ENCODE results near the gene GADD45GIP1. TPM values are rescaled to one million over a fixed set of nuclear protein-coding genes. Genes with fewer than 3 reads are reported as not detected.

Gene GADD45GIP1
- polyA plus RNA-seq, 2 of the 4 experiments (the other 2 are of a cell fraction): 26.4 to 31.1 TPM

GRCh38 chr19:13001502-13002165 is 44.6 kb upstream of the GADD45GIP1 start:
- ATAC-seq: no peak
- no peak for DNase-seq (ENCODE audit: low read depth in 1 of 2, low spot score in 1 of 2)
- no peak overlapping the region for H3K27ac ChIP-seq
- no peaks in the 10 kb centered on the region for H3K4me1 ChIP-seq
- WGBS (ENCODE audit: missing lambda C conversion rate): 89% methylated on average over 21 of the region's 41 CpGs
- no peak overlapping the region for H3K4me3 ChIP-seq
- no peak for FAIRE-seq
- no peak overlapping the region for H3K4me2 ChIP-seq
- ChIA-PET CTCF (interaction anchor here (0.7 to 1.4 kb wide), 6 partner anchors 9 to 92 kb away, joined by 3 to 5 read pairs (median 4); no protein-coding TSS in a partner anchor), POLR2A (no interaction called here)
- H3K9me3 ChIP-seq: no peaks in the 10 kb centered on the region
- no peak for TF ChIP-seq FOSL2 (IDR thresholded peaks at IDR 0.05)
- no peak for TF ChIP-seq FOSL2 (CRISPR knock-in tag; IDR thresholded peaks at IDR 0.05)
- no peak for TF ChIP-seq EHMT2 (IDR thresholded peaks at IDR 0.05; ENCODE audit: low read depth)

GRCh38 chr19:13001166-13001501 is 44.1 kb upstream of the GADD45GIP1 start:
- 91% methylated on average over 19 of the region's 19 CpGs for WGBS (ENCODE audit: missing lambda C conversion rate)
- no peaks in the 10 kb centered on the region for H3K9me3 ChIP-seq
- ATAC-seq (no peak), DNase-seq (ENCODE audit: low read depth in 1 of 2, low spot score in 1 of 2) (no peak), FAIRE-seq (no peak)
- CTCF ChIA-PET: interaction anchor here (1.2 to 2.2 kb wide), 3 partner anchors 17 to 93 kb away, joined by 3 to 11 read pairs (median 8); no protein-coding TSS in a partner anchor
- no peak for TF ChIP-seq ATOH8 (CRISPR knock-in tag; IDR thresholded peaks at IDR 0.05; ENCODE audit: low read depth)
- TF ChIP-seq FOSB (CRISPR knock-in tag; IDR thresholded peaks at IDR 0.05): no peak
- no peak for TF ChIP-seq GATA3 (IDR thresholded peaks at IDR 0.05; ENCODE audit: borderline replicate concordance)
- TF ChIP-seq ZSCAN20 (CRISPR knock-in tag; IDR thresholded peaks at IDR 0.05): no peak
- TF ChIP-seq ESRRA (IDR thresholded peaks at IDR 0.05; ENCODE audit: borderline replicate concordance, low read length): no peak
- no peak for TF ChIP-seq HMGXB4 (CRISPR knock-in tag; IDR thresholded peaks at IDR 0.05; ENCODE audit: borderline replicate concordance)
- TF ChIP-seq POLR2A (IDR thresholded peaks at IDR 0.05; ENCODE audit: low read length): no peak
- TF ChIP-seq MAZ (IDR thresholded peaks at IDR 0.05; ENCODE audit: borderline replicate concordance, low read depth, low read length): no peak
- TF ChIP-seq ZNF302 (CRISPR knock-in tag; IDR thresholded peaks at IDR 0.05): no peak
- TF ChIP-seq TFCP2L1 (CRISPR knock-in tag; IDR thresholded peaks at IDR 0.05): no peak
- TF ChIP-seq SREBF2 (IDR thresholded peaks at IDR 0.05): no peak
- no peak for TF ChIP-seq RAD21 (conservative IDR thresholded peaks at IDR 0.05 in 1 of 2, IDR thresholded peaks at IDR 0.05 in 1 of 2)
- TF ChIP-seq HEYL (CRISPR knock-in tag; IDR thresholded peaks at IDR 0.05): no peak
- no peak for TF ChIP-seq BHLHE40 (IDR thresholded peaks at IDR 0.05; ENCODE audit: low read depth, low read length)
- TF ChIP-seq BCL3 (IDR thresholded peaks at IDR 0.05): no peak
- POLR2A ChIA-PET: no interaction called here
- no peak overlapping the region for H3K27ac ChIP-seq
- H3K4me2 ChIP-seq: no peak overlapping the region
- H3K4me1 ChIP-seq: no peaks in the 10 kb centered on the region
- H3K4me3 ChIP-seq: no peak overlapping the region
